HG02884 (cell line): ENCODE data around the gene PCYOX1L.
"Not testable (repeated sequence)": the region's sequence is repeated elsewhere in the genome, so short reads cannot be mapped to it uniquely, and the experiment has no call there.

Experiments used
- ATAC-seq: cut with Tn5 transposase; IDR thresholded peaks from one replicate; pipeline ENCODE4 v1.9.1; 2021; ENCODE audit warnings: mild to moderate bottlenecking, moderate library complexity; ENCODE audit not compliant: unreplicated experiment

The PCYOX1L gene

DNA sequence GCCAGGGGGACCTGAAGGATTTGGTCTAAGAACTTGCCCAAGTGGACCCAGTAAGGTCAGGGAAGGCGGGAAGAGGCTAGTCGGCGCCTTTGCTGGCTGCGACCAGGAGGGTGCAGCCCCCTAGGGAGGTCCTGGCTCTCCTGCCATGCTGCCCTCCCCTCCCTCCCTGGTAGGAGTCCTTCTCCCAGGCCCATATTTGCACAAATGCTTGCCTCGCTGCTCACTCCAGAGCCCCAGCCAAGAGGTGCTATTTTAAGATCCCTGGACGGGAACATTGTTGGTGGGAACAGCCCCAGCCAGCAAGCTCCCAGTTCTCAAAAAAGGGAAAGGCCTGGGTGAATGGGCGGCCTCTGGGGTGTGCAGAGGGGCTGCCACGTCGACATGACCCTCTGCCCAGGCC is 25.6 kb downstream of the PCYOX1L start:
- ATAC-seq = no peak

DNA sequence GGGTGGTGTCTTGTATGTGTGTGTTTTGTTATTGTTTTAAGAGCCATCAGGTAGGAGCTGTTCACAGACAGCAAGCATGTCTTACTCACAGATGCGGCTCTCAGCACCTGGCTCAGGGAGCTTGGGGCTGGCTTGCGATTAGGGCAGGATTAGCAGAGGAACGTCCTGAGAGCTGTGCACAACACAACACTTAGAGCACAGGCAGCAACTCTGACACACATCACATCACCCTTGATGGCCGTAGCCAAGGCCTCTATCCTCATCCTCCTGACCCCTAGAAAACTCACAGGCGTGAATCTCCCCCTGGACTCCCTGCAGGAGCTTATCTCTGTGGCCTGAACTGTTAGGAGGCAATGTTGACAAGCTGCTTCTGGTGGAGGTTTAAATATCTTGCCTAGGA is 28.3 kb downstream of the PCYOX1L start:
- ATAC-seq = no peak

DNA sequence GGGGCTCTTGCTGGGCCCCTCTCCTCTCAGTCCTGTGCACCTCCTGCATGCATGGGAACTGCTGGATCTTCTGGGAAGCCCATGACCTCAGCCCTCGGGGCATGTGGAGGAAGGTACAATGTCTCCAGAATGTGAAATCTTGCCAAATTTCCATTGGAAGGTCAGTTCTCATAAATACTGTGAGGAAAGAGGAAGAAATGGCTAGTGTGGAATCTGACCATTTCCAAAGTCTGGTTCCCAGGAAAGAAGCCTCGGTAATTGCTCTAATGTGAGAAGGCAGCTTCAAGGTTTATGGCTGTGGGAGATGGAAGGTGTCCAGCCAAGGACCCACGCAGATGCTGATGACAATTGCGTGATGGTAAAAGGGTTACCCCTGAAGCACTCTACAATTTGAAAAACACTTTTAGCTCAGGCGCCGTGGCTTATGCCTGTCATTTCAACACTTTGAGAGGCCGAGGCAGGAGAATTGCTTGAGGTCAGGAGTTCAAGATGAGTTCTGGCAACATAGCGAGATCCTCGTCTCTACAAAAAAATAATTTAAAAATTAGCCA is 29.3 kb downstream of the PCYOX1L start:
- ATAC-seq = no peak

DNA sequence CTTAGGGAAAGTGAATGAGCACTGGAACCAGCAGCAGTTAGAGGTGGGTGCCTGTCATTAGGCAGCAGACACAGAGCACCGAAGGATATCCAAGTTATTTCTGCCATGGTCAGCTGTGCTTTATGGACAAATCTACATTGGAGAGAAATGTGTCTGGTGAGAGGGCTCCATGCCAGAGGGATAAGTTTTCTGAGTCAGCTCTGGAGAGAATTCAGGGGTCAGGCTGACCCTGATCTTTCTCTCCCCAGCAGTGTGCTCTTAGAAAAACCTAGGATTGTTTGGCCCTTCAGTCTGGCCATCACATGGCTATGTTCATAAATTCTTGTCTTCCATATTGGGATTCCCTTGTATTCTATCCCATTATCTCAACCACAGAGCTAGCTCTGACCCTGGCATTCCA is 30.1 kb downstream of the PCYOX1L start:
- no peak for ATAC-seq

DNA sequence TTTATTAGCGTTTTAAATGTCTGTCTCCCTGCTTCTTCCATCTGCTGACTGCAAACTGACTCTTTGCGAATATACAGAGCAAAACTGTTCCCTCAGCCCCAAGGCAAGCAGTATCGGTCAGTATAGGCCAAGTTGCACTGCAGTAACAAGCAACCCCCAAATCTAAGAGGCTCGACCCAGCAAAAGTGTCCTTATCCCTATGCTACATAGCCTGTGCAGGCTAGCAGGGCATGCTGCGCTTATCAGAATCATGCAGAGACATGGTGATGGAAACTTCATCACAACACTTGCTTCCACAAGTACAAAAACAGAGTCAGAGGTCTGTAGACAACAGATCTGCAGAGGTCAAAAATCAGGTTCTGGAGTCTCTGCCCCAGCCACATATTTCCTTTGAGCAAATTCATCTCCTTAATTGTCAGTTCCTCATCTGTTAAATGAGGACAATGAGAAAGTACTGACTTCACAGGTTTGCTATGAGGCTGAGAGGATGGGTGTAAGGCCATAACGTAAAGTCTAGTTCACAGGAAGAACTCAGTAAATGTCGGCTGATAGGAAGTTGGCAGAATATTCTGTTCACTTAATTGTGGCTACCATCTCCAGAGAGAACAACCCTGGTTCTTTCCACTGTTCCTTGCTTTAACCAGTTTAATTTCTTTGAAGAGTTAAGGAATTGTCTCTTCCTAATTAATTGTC is 30.8 kb downstream of the PCYOX1L start:
- ATAC-seq = no peak

DNA sequence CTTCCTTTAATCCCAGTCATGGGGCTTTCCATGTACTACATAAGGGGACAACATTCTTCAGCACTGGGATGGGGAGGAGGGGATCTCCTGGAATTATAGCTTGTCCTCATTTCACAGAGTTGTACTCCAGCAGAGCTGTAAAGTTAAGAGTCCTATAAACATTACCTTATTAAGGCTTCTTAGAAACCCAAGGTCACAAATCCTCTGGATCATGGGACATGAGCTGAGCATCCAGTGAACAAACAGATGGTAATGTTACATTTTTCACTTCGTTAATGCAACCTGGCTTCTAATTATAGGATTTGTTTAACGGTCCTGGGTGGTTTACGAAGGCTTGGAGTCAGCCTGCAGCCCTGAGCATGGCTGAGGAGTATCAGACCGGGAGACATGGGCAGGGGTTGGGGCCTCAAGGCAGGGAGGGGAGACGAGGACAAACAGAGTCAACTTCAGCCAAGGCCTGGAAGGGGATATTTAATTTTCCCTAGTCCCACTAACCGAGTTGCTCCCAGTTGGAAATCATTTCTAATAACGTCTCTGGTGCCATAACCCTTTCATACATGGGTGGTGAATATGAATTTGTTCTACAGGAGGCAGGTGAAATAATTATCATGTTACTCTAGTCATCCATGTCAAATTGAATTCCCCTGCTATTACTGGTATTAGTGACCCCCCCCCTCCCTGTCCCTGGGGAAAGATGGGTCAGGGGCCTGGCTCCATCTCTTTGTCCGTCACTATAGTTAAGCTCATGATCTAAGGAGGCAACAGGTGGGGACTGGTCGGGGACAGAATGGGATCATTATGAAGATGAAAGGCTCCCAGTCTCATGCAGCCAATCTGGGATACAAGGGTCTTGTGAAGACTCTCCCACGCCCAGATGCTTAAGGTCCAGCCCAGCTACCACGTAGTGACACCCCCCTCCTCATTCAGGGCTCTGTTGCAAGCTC is 32.0 kb downstream of the PCYOX1L start:
- no peak for ATAC-seq

DNA sequence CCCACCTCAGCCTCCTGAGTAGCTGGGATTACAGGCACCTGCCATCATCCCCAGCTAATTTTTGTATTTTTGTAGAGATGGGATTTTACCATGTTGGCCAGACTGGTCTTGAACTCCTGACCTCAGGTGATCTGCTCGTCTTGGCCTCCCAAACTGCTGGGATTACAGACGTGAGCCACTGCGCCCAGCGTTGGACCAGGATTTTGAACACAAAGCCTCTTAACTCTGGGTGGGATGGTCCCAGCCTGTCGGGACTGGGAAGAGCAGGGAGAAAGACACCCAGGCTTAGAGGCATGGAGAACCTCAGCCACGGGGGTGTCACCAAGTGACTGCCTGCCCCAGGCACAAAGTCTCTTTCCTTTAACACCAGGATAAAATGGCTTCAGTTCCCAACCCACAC is 33.2 kb downstream of the PCYOX1L start:
- not testable (repeated sequence) for ATAC-seq

DNA sequence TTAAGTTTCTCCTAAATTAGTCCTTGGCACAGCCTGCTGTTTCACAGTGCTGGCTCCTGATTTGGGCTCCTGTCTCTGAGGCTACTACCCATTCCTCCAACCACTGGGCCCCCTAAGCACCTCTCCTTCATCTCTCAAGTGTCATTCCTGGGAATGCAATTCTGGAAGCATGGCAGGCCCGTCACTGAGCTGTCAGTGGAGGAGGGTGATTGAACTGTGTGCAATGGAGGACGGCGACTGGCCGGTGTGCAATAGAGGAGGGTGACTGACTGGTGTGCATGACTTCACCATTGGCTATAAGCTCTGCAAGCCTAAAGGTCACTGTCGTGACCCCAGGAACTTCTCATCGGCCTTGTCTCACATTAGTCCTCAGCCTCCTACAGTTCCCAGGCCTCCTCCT is 33.7 kb downstream of the PCYOX1L start:
- ATAC-seq = no peak

DNA sequence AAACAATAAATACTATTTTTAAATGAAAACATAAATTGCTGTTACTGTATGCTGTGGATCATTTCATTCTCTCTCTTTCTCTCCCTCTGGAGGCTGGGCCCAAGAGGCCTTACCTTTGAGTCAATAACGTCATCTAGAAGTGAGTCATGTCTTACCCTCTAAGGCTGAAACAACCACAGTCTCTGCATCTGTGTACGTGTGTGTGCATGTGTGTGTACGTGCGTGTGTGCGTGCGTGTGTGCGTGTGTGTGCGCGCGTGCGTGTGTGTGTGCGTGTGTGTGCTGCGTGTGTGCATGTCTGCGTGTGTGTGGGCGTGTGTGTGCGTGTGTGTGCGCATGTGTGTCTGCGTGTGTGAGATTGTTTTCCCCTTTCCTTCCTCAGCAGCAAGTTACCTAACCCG is 34.9 kb downstream of the PCYOX1L start:
- ATAC-seq = no peak

DNA sequence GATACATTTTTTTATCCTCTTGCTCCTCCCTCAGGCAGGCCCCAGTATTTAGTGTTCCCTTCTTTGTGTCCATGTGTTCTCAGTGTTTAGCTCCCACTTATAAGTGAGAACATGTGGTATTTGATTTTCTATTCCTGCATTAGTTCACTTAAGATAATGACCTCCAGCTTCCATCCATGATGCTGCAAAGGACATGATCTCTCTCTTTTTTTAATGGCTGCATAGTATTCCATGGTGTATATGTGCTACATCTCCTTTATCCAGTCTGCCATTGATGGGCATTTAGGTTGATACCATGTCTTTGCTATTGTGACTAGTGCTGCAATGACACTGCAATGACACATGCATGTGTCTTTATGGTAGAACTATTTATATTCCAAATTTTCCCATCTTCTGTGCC is 37.1 kb downstream of the PCYOX1L start:
- not testable (repeated sequence) for ATAC-seq

DNA sequence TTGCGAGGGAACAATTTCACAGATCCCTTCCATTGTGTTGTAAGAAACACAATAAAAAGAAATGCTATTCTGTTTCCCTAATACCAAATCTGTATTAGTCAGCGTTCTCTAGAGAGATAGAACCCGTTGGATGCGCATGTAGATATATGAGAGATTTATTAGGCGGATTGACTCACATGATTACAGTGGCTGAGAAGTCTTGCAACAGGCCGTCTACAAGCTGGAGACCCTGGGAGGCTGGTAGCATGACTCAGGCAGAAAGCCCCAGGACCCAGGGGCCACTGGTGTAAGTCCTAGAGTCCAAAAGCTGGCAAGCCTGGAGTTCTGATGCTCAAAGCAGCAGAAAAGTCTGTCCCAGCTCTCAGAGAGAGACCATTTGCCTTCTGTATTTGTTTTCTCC is 39.7 kb downstream of the PCYOX1L start:
- no peak for ATAC-seq

DNA sequence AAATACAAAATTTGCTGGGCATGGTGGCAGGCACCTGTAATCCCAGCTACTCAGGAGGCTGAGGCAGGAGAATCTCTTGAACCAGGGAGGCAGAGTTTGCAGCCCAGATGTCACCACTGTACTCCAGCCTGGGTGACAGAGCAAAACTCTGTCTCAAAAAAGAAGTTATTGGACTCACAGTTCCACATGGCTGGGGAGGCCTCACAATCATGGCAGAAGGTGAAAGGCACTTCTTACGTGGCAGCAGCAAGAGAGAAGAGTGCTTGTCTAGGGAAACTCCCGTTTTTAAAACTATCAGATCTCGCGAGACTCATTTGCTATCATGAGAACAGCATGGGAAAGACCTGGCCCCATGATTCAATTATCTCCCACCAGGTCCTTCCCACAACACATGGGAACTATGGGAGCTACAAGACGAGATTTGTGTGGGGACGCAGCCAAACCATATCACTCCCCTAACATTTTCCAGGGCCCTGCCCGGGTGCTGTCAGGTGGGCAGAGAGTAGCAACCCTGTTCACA is 41.0 kb downstream of the PCYOX1L start:
- ATAC-seq = not testable (repeated sequence)

DNA sequence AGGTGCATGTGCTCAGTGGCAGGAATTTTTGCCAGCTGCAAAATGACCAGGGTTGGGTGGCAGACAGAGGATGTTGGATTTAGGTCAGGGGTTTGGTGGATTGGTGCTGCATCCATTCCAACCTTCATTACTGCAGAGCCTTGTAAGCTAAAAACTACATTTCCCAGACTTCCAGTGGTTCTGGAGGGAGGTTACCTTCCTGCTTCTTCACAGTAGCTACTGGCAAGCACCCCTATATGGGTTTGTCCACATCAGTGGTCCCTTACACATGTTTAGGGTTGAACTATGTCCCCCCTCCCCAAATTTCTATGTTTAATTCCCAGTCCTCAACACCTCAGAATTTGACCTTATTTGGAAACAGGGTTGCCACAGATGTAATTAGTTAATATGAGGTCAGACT is 41.9 kb downstream of the PCYOX1L start:
- no peak for ATAC-seq

DNA sequence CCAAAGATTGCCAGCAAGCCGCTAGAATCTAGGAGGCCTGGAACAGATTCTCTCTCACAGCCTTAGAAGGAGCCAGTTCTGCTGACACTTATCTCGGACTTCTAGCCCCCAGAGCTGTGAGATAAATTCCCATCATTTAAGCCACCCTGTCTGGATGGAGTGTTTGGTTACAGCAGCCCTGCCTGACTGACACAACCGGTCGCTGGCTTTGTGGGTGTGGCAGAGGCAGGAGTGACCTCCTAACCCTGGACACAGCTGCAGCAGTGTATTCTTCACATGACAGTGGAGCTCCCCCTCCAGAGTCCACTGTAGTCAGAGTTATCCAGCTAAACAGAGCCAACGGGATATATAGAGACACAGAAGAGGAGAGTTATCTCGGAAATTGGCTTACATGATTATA is 42.5 kb downstream of the PCYOX1L start:
- ATAC-seq = no peak

DNA sequence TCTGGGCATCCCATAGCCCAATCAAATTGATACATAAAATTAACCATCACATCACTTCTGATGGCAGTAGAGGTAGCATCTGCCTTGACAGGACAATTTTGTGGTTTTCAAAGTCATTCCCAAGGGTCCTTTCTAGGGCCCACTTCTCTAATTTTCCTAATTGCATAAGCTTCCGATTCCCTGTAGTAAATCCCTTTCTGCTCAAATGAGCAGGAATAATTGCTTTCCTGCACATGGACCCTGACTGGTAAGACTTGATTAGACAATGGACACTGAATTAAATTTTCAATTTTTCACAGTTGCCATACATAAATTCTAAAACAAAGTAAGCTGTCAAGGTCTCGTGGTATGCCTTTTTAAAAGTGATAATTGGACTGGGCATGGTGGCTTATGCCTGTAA is 43.2 kb downstream of the PCYOX1L start:
- ATAC-seq = no peak

DNA sequence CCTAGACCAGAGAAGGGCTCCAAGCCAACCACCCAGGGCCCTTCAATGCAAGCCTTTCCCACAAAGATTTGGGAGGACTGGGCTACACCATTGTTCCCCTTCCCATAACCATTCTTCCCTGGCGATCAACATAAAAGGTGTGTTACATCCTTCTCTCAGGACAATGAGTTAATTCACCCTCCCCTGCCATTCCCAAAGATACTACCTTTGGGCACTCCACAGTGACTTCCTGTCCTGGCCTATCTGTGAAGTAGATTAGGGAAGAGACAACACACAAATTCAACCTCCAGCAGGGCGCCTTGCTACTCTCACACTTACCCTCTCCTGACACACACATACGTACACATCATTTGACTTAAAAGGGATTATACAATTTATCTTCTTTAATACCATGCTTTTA is 44.4 kb downstream of the PCYOX1L start:
- no peak for ATAC-seq

DNA sequence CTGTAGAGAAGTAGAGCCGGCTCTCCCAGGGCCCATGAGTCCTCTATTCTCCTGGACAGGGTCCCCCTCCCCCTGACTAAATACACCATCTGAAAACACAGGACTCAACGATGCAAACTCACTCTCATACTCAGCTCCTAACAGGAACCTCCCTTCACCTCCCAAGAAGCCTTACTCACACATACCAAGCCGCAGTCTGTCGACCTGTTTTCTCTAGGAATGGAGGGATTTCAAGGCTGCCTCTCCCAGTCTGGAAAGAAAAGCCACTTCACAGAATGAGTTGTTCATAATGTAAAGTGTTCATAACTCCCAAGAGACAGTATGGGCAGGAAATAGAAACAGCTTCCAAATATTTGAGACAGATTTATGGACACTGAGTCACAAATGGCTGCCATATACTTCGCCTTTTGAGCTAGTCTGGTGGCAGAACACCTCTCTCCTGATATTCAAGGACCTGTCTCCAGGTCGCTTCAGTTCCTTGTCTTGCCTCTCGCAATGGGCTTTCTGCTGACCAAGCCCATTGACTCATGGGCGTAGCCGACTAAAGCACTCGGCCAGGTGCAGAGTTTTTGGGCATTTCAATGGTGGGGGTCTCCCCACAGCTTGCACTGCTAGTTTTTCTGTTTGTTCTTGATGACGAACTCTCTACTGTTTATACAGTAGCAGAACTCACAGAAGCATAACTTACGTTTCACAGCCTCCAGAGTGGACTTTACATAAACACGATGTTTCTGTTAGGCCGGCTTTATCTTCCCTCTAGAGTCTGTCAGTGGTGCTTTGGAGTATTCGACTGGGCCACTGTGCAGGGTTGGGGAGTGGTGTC is 46.3 kb downstream of the PCYOX1L start:
- ATAC-seq = no peak

DNA sequence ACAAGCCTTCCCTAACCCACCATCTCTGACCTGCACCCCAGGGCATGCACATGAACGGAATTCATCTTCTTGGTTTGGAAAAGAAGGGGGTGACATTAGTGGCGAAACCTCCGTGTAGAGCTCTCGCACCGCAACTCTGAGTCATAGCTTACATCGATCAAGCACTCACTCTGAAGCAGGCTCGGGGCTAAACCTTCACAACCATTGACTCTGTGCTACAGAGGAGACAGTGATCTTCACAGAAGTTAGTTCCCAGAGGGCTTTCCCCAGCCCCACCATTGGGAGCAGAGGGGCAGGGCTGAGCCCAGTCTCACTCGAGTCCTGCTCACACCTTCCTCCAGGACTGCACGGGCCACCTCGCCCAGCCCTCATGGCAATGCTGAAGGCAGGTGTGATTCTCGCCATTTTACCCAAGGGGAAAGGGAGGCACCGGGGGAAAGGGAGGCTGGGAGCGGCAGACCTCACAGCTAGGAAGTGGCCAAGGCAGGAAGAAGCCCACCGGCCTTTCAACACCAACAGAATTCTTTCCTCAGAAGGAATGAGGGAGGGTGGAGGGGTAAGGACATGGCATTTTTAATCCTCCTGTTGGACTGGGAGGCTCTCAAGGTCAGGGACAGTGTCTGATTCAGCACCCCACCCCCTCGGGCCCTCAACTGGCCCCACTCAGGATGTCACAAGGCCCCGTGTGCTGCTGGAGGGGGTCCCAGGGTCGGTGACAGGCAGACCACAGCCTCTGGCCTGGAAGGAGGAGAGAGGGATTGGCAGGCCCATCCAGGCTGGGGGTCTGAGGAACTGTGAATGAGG is 47.1 kb downstream of the PCYOX1L start:
- no peak for ATAC-seq

DNA sequence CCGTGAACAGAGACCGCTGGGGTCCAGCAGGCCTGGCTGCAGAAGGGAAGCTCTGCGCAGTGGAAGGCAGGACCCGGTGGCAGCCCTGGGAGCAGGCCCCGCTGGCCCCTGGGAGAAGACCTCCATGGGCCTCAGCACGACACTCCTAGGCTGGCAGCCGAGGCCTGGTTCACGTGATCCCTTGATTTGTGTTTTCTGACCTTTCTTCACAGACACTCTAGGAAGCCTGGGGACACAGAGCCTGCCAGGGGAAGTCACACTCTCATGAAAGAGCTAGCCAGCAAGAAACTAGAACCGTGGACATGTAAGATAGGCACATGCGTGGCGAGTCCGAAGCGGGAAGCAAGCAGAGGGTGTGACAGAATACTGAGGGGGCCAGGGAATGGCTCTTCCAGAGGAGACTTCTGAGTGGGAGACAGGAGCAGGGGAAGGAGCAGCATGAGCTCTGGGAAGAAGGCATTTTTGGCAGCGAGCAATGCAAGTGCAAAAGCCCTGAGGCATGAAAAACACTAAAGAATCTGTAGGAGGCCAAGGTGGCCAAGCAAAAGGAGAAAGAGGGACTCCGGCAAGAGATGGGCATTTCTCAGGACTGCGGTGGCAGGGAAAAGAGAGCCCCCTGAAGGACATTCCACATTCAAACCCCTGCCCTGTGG is 47.8 kb downstream of the PCYOX1L start:
- no peak for ATAC-seq
